Testis (tissue), 3 donors: Measurements from ENCODE around the gene NOC3L. TPM values are rescaled to one million over a fixed set of nuclear protein-coding genes. Genes with fewer than 3 reads are reported as not detected.

ENCODE experiments used
- DNase-seq: peaks from one replicate; pipeline ENCODE4 v3.0.0-alpha.2; 2019
- H3K27ac ChIP-seq, 2 donors: fragments of 200-600 bp; sonication (generic); one replicate each; pipeline ENCODE4 v1.5.1; 2019
- H3K27me3 ChIP-seq: fragments of 200-600 bp; sonication (generic); one replicate; pipeline ENCODE4 v1.5.1; 2019
- H3K36me3 ChIP-seq: fragments of 200-600 bp; sonication (generic); one replicate; pipeline ENCODE4 v1.5.1; 2017; ENCODE audit warnings: low read depth; ENCODE audit errors: missing control alignments
- H3K4me1 ChIP-seq: fragments of 200-600 bp; sonication (generic); one replicate; pipeline ENCODE4 v1.5.1; 2019
- H3K4me3 ChIP-seq, 2 donors: fragments of 200-600 bp; sonication (generic); one replicate each; pipeline ENCODE4 v1.5.1; 2017 to 2019
- H3K9me3 ChIP-seq: fragments of 200-600 bp; sonication (generic); one replicate; pipeline ENCODE4 v1.5.1; 2017
- CTCF ChIP-seq, 3 experiments: fragments of 450-650 bp in 2 of 3; fragments of 200-600 bp in 1 of 3; sonication (generic) in 1 of 3; IDR thresholded peaks; one replicate each; pipeline ENCODE4 v1.5.1; 2016 to 2019; ENCODE audit warnings: antibody characterized with exemption in 3 of 3, mild to moderate bottlenecking in 2 of 3, moderate library complexity in 1 of 3
- POLR2A ChIP-seq: fragments of 450-650 bp; IDR thresholded peaks from one replicate; pipeline ENCODE4 v1.6.1; 2017; ENCODE audit warnings: antibody characterized with exemption, mild to moderate bottlenecking, moderate library complexity
- WGBS, 2 donors: methylation state at CpG; one replicate each; pipeline ENCODE4 v1.1.5; 2018; 5-methylcytosine and 5-hydroxymethylcytosine counted together
- intact Hi-C: fragments of 100-400 bp; cut with DNase I; formaldehyde crosslinking; loops from one replicate; pipeline ENCODE4 v1.15.1; 2023; ENCODE audit warnings: low total_unique reads
- polyA plus RNA-seq: library from polyadenylated mRNA; stranded (reverse); fragments of 350-450 nt; fragmentation: Illumina TruSeq; extraction: RNeasy Lipid Tissue Mini Kit (QIAGEN cat#74804); gene quantifications from one replicate; pipeline ENCODE4 v1.2.3, GENCODE V29; 2014; ENCODE audit warnings: low read depth, low replicate concordance; ENCODE audit not compliant: insufficient read depth
- total RNA-seq, 2 donors: library from RNA; depleted of rRNA; stranded (reverse); fragments of >200 nt; gene quantifications; one replicate each; pipeline ENCODE4 v1.2.3, GENCODE V29; 2016

The NOC3L gene
- total and polyA plus RNA-seq, 3 donors from 2014 or later: 11.2 to 32.2 (median 24.6) TPM

GRCh38 chr10:94315975-94316464, 46.7 kb downstream of the NOC3L start:
- 60 to 62% methylated on average over 3 of the region's 3 CpGs for WGBS, 2 donors
- intact Hi-C loops: no loop called here
- no peak for DNase-seq
- Histone ChIP-seq H3K36me3 (no peaks in the 10 kb centered on the region), H3K27ac (no peak overlapping the region), H3K27me3 (no peaks in the 10 kb centered on the region), H3K4me1 (no peaks in the 10 kb centered on the region), H3K9me3 (no peaks in the 10 kb centered on the region), H3K4me3 (no peak overlapping the region)
- TF ChIP-seq POLR2A: no peak
- TF ChIP-seq CTCF (IDR thresholded peaks at IDR 0.05): no peak

GRCh38 chr10:94315024-94315451, 47.7 kb downstream of the NOC3L start:
- intact Hi-C loops: no loop called here
- Histone ChIP-seq H3K9me3 (no peaks in the 10 kb centered on the region), H3K27ac (no peak overlapping the region), H3K4me3 (no peak overlapping the region), H3K36me3 (no peaks in the 10 kb centered on the region), H3K4me1 (no peaks in the 10 kb centered on the region), H3K27me3 (no peaks in the 10 kb centered on the region)
- 76 to 77% methylated on average over 3 of the region's 3 CpGs for WGBS, 2 donors
- no peak for DNase-seq
- TF ChIP-seq POLR2A: no peak

- WGBS, 2 donors: 91 to 94% methylated on average over 6 of the region's 6 CpGs
- intact Hi-C loops: no loop called here
- H3K36me3 ChIP-seq: no peaks in the 10 kb centered on the region
- H3K4me1 ChIP-seq: no peaks in the 10 kb centered on the region
- H3K4me3 ChIP-seq: no peak overlapping the region
- H3K9me3 ChIP-seq: no peaks in the 10 kb centered on the region
- no peak for TF ChIP-seq CTCF (IDR thresholded peaks at IDR 0.05)
- no peak for TF ChIP-seq POLR2A
- H3K27ac ChIP-seq: no peak overlapping the region
- H3K27me3 ChIP-seq: no peaks in the 10 kb centered on the region
- no peak for DNase-seq
These were observed 52.4 kb downstream of the NOC3L start for GRCh38 chr10:94310369-94310768.

GRCh38 chr10:94308866-94309265, 53.9 kb downstream of the NOC3L start:
- no peak for DNase-seq
- TF ChIP-seq CTCF (IDR thresholded peaks at IDR 0.05) (no peak), POLR2A (no peak)
- Histone ChIP-seq H3K27me3 (no peaks in the 10 kb centered on the region), H3K36me3 (no peaks in the 10 kb centered on the region), H3K4me3 (no peak overlapping the region), H3K9me3 (no peaks in the 10 kb centered on the region), H3K4me1 (no peaks in the 10 kb centered on the region), H3K27ac (no peak overlapping the region)
- intact Hi-C loops: no loop called here
- 84 to 86% methylated on average over 3 of the region's 3 CpGs for WGBS, 2 donors

- TF ChIP-seq CTCF (IDR thresholded peaks at IDR 0.05) (no peak), POLR2A (no peak)
- no peaks in the 10 kb centered on the region for H3K27me3 ChIP-seq
- no peaks in the 10 kb centered on the region for H3K4me1 ChIP-seq
- no peaks in the 10 kb centered on the region for H3K9me3 ChIP-seq
- DNase-seq: no peak
- no peak overlapping the region for H3K4me3 ChIP-seq
- H3K36me3 ChIP-seq: no peaks in the 10 kb centered on the region
- H3K27ac ChIP-seq: no peak overlapping the region
- intact Hi-C loops: no loop called here
- 75 to 89% methylated on average over 5 of the region's 5 CpGs for WGBS, 2 donors
These were observed 55.6 kb downstream of the NOC3L start for GRCh38 chr10:94307046-94307615.
